B cell (primary cell): ENCODE results near the gene FKBP14. TPM values are rescaled to one million over a fixed set of nuclear protein-coding genes. Genes with fewer than 3 reads are reported as not detected.

Experiments
- ATAC-seq: fragments of 200-7000 bp; cut with Tn5 transposase; one replicate; pipeline ENCODE4 v1.10.0; 2021; ENCODE audit warnings: low read depth, mild to moderate bottlenecking, moderate number of reproducible peaks, moderate library complexity
- CTCF ChIA-PET: fragments of 350-600 bp; sonication (Branson Sonifier 250); formaldehyde crosslinking; loops from one replicate; lab custom pipeline; 2021; ENCODE audit warnings: antibody characterized with exemption, inconsistent platforms; lab: Charles Lee
- POLR2A ChIA-PET: fragments of 350-600 bp; sonication (Branson Sonifier 250); formaldehyde crosslinking; loops from one replicate; lab custom pipeline; 2021; ENCODE audit warnings: antibody characterized with exemption; lab: Charles Lee
- DNase-seq: peaks from one replicate; pipeline ENCODE4 v3.0.0; 2013
- H2AFZ ChIP-seq: 2 replicates; pipeline ENCODE4 v1.6.1; 2012; ENCODE audit warnings: mild to moderate bottlenecking, low read depth, low read length; ENCODE audit not compliant: insufficient read depth, poor library complexity, severe bottlenecking
- H3K27ac ChIP-seq, 2 donors: 1 replicate in 1 of 2; 2 replicates in 1 of 2; pipeline ENCODE4 v1.5.1; 2012 to 2013; ENCODE audit warnings: low read length in 2 of 2, mild to moderate bottlenecking in 2 of 2, moderate library complexity in 1 of 2
- H3K27me3 ChIP-seq, 4 experiments: fragments of 200-600 bp in 1 of 4; sonication (generic) in 1 of 4; replicated peaks in 1 of 4; 1 replicate in 2 of 4; 2 replicates in 2 of 4; pipeline versions ENCODE4 v1.6.1 to v1.7.0; 2013 to 2016; ENCODE audit warnings: low read length in 3 of 4, mild to moderate bottlenecking in 2 of 4, mixed read lengths in 1 of 4, moderate library complexity in 1 of 4; ENCODE audit not compliant: insufficient read depth in 4 of 4, control insufficient read depth in 3 of 4; ENCODE audit errors: control extremely low read depth in 1 of 4
- H3K36me3 ChIP-seq, 2 experiments: replicated peaks in 1 of 2; 1 replicate in 1 of 2; 2 replicates in 1 of 2; pipeline versions ENCODE4 v1.6.1 to v1.7.1; 2013; ENCODE audit warnings: low read length in 1 of 2; ENCODE audit not compliant: insufficient read depth in 2 of 2, control insufficient read depth in 1 of 2; ENCODE audit errors: control extremely low read depth in 1 of 2, extremely low read depth in 1 of 2
- H3K4me1 ChIP-seq, 2 donors: fragments of 200-600 bp in 1 of 2; sonication (generic) in 1 of 2; 1 replicate in 1 of 2; 2 replicates in 1 of 2; pipeline versions ENCODE4 v1.5.1 to v1.6.1; 2013 to 2017; ENCODE audit warnings: low read length in 2 of 2; ENCODE audit not compliant: control insufficient read depth in 2 of 2, insufficient read depth in 2 of 2
- H3K4me2 ChIP-seq: replicated peaks from 2 replicates; pipeline ENCODE3; 2012; ENCODE audit warnings: mild to moderate bottlenecking, low read depth, low read length; ENCODE audit not compliant: poor library complexity, severe bottlenecking
- H3K4me3 ChIP-seq, 5 experiments: fragments of 200-600 bp in 1 of 5; sonication (generic) in 1 of 5; 1 replicate in 3 of 5; 2 replicates in 2 of 5; pipeline versions ENCODE4 v1.5.1 to v1.7.0; 2011 to 2016; ENCODE audit warnings: low read length in 4 of 5, mild to moderate bottlenecking in 4 of 5, low read depth in 2 of 5, control low read depth in 1 of 5, moderate library complexity in 1 of 5; ENCODE audit not compliant: insufficient read depth in 1 of 5; ENCODE audit errors: control extremely low read depth in 1 of 5, extremely low read depth in 1 of 5
- H3K79me2 ChIP-seq: fragments of 200-600 bp; sonication (generic); one replicate; pipeline ENCODE4 v1.6.0; 2016; ENCODE audit warnings: low read length; ENCODE audit not compliant: control insufficient read depth, insufficient read depth
- H3K9ac ChIP-seq: fragments of 200-600 bp; sonication (generic); 2 replicates; pipeline ENCODE4 v1.6.1; 2017; ENCODE audit warnings: mild to moderate bottlenecking, low read length, moderate library complexity
- H3K9me3 ChIP-seq, 3 donors: one replicate each; pipeline versions ENCODE4 v1.6.1 to v1.7.1; 2013; ENCODE audit warnings: low read length in 2 of 3; ENCODE audit not compliant: control insufficient read depth in 2 of 3, insufficient read depth in 1 of 3; ENCODE audit errors: control extremely low read depth in 1 of 3
- H4K20me1 ChIP-seq: 2 replicates; pipeline ENCODE4 v1.6.0; 2012; ENCODE audit warnings: mild to moderate bottlenecking, low read length; ENCODE audit not compliant: insufficient read depth, control insufficient read depth, poor library complexity, severe bottlenecking
- H3K27ac Mint-ChIP-seq: one replicate; pipeline ENCODE4 v1.8.0; 2021; ENCODE audit warnings: mixed read lengths
- H3K27me3 Mint-ChIP-seq: one replicate; pipeline ENCODE4 v1.8.0; 2021; ENCODE audit warnings: mixed read lengths
- H3K4me1 Mint-ChIP-seq: one replicate; pipeline ENCODE4 v1.8.0; 2021; ENCODE audit warnings: mixed read lengths
- H3K4me3 Mint-ChIP-seq: one replicate; pipeline ENCODE4 v1.8.0; 2021; ENCODE audit warnings: mixed read lengths
- H3K9me3 Mint-ChIP-seq: one replicate; pipeline ENCODE4 v1.8.0; 2022; ENCODE audit warnings: mixed read lengths; ENCODE audit not compliant: insufficient read depth
- CTCF ChIP-seq: fragments of 200-600 bp; IDR thresholded peaks from one replicate; pipeline ENCODE4 v1.8.0; 2022; ENCODE audit warnings: antibody characterized with exemption, mild to moderate bottlenecking
- EZH2 ChIP-seq: IDR thresholded peaks from 2 replicates; pipeline ENCODE4 v1.6.1; 2012; ENCODE audit warnings: borderline replicate concordance, low read depth, mild to moderate bottlenecking, moderate library complexity, low read length; ENCODE audit not compliant: insufficient read depth, poor library complexity, severe bottlenecking
- WGBS: methylation state at CpG from one replicate; pipeline ENCODE4 v1.1.5; 2013; ENCODE audit warnings: missing lambda C conversion rate; ENCODE audit not compliant: insufficient coverage; 5-methylcytosine and 5-hydroxymethylcytosine counted together
- intact Hi-C: fragments of 100-400 bp; cut with micrococcal nuclease; formaldehyde crosslinking; loops from one replicate; pipeline ENCODE4 v1.10.0; 2022
- polyA plus RNA-seq: library from polyadenylated mRNA; depleted of rRNA; stranded (reverse); fragments of >200 nt; gene quantifications from 2 replicates; pipeline ENCODE4 v1.2.3, GENCODE V29; 2012
- total RNA-seq, 2 donors: library from RNA; stranded (reverse); fragments of 120-200 nt in 1 of 2; gene quantifications; 1 replicate in 1 of 2; 2 replicates in 1 of 2; pipeline versions ENCODE4 v1.2.3 to v1.2.4, GENCODE V29; 2013 to 2022

FKBP14 gene
- total and polyA plus RNA-seq, 2 donors (not counting 1 experiment from before 2014, with no cell fraction given): 2.8 to 4.2 TPM

- H2AFZ ChIP-seq: no peak overlapping the region
- ChIA-PET CTCF (interaction anchor here (1.3 kb wide), 1 partner anchor 84 kb away, joined by 3 read pairs; no protein-coding TSS in a partner anchor), POLR2A (no interaction called here)
- no peaks in the 10 kb centered on the region for H3K9me3 Mint-ChIP-seq
- no peaks in the 10 kb centered on the region for H3K4me1 ChIP-seq
- H3K4me1 Mint-ChIP-seq: peaks cover 29% of the 10 kb centered on the region
- no peaks in the 10 kb centered on the region for H3K27me3 ChIP-seq
- no peak overlapping the region for H3K27ac Mint-ChIP-seq
- peaks cover 0 to 3% of the 10 kb centered on the region in 2 experiments for H3K36me3 ChIP-seq
- no peak overlapping the region for H3K4me3 ChIP-seq
- no peak for ATAC-seq
- DNase-seq: no peak
- no peak overlapping the region for H3K9ac ChIP-seq
- peaks cover 12% of the 10 kb centered on the region for H4K20me1 ChIP-seq
- no peak overlapping the region for H3K4me3 Mint-ChIP-seq
- no peaks in the 10 kb centered on the region for H3K27me3 Mint-ChIP-seq
- H3K79me2 ChIP-seq: peaks cover 42% of the 10 kb centered on the region
- no peak for TF ChIP-seq EZH2
- H3K27ac ChIP-seq: no peak overlapping the region
- H3K4me2 ChIP-seq: no peak overlapping the region
- no peaks in the 10 kb centered on the region for H3K9me3 ChIP-seq
- intact Hi-C loops: no loop called here
Measured at GRCh38 chr7:29980151-29980550, 46.4 kb downstream of the FKBP14 start.

- peaks cover 28% of the 10 kb centered on the region for H3K4me1 Mint-ChIP-seq
- H3K4me3 Mint-ChIP-seq: no peak overlapping the region
- no peak overlapping the region for H2AFZ ChIP-seq
- no peak for ATAC-seq
- H3K27ac ChIP-seq: no peak overlapping the region
- no peaks in the 10 kb centered on the region for H3K27me3 ChIP-seq
- H3K9me3 Mint-ChIP-seq: no peaks in the 10 kb centered on the region
- DNase-seq: no peak
- TF ChIP-seq EZH2: no peak
- no peak for TF ChIP-seq CTCF
- intact Hi-C loops: no loop called here
- no peak overlapping the region for H3K4me3 ChIP-seq
- peaks cover 40% of the 10 kb centered on the region for H3K79me2 ChIP-seq
- H4K20me1 ChIP-seq: peaks cover 21% of the 10 kb centered on the region
- POLR2A ChIA-PET: interaction anchor here (0.5 kb wide), 1 partner anchor 10 kb away, joined by 3 read pairs; no protein-coding TSS in a partner anchor
- no peaks in the 10 kb centered on the region for H3K36me3 ChIP-seq
- no peaks in the 10 kb centered on the region for H3K27me3 Mint-ChIP-seq
- no peaks in the 10 kb centered on the region for H3K9me3 ChIP-seq
- CTCF ChIA-PET: interaction anchor here (1.0 to 1.3 kb wide), 4 partner anchors 10 to 126 kb away, joined by 3 to 6 read pairs (median 3); no protein-coding TSS in a partner anchor
- no peak overlapping the region for H3K27ac Mint-ChIP-seq
- WGBS: 90% methylated on average over 5 of the region's 8 CpGs
- H3K4me2 ChIP-seq: no peak overlapping the region
- H3K4me1 ChIP-seq: no peaks in the 10 kb centered on the region
- H3K9ac ChIP-seq: no peak overlapping the region
Measured at GRCh38 chr7:29977886-29978651, 48.4 kb downstream of the FKBP14 start.
